GM23338 (cell line): ENCODE data around the gene SMURF2. TPM values are rescaled to one million over a fixed set of nuclear protein-coding genes. Genes with fewer than 3 reads are reported as not detected.

Source experiments
- ATAC-seq: fragments of 200-7000 bp; cut with Tn5 transposase; 3 replicates; pipeline ENCODE4 v1.9.1; 2020
- DNase-seq: peaks from one replicate; pipeline ENCODE4 v3.0.0-alpha.2; 2015; ENCODE audit warnings: low spot score
- H2AFZ ChIP-seq: fragments of 200-600 bp; sonication (generic); 2 replicates; pipeline ENCODE4 v1.8.0; 2016; ENCODE audit warnings: antibody characterized with exemption, mild to moderate bottlenecking, moderate library complexity
- H3F3A ChIP-seq: fragments of 200-600 bp; sonication (generic); replicated peaks from 2 replicates; pipeline ENCODE4 v1.8.0; 2017; ENCODE audit warnings: antibody characterized with exemption, mixed run types, low read depth
- H3K27ac ChIP-seq: fragments of 200-600 bp; sonication (generic); 2 replicates; pipeline ENCODE4 v1.6.1; 2016; ENCODE audit warnings: low read depth
- H3K27me3 ChIP-seq: fragments of 200-600 bp; sonication (generic); 2 replicates; pipeline ENCODE4 v1.8.0; 2016; ENCODE audit warnings: mild to moderate bottlenecking, mixed run types, moderate library complexity; ENCODE audit not compliant: insufficient read depth
- H3K36me3 ChIP-seq: fragments of 200-600 bp; sonication (generic); 2 replicates; pipeline ENCODE4 v1.8.0; 2016; ENCODE audit warnings: mild to moderate bottlenecking; ENCODE audit not compliant: insufficient read depth
- H3K4me1 ChIP-seq: fragments of 200-600 bp; sonication (generic); 2 replicates; pipeline ENCODE4 v1.8.0; 2016; ENCODE audit warnings: mild to moderate bottlenecking, moderate library complexity; ENCODE audit not compliant: insufficient read depth
- H3K4me2 ChIP-seq: fragments of 200-600 bp; sonication (generic); 2 replicates; pipeline ENCODE4 v1.7.1; 2017; ENCODE audit warnings: mixed run types
- H3K4me3 ChIP-seq: fragments of 200-600 bp; sonication (generic); 2 replicates; pipeline ENCODE4 v1.6.1; 2016; ENCODE audit warnings: mixed run types
- H3K79me2 ChIP-seq: fragments of 200-600 bp; sonication (generic); replicated peaks from 2 replicates; pipeline ENCODE4 v1.8.0; 2017; ENCODE audit warnings: mild to moderate bottlenecking; ENCODE audit not compliant: insufficient read depth
- H3K9me2 ChIP-seq: fragments of 200-600 bp; sonication (generic); 2 replicates; pipeline ENCODE4 v1.8.0; 2017; ENCODE audit not compliant: insufficient read depth
- H4K20me1 ChIP-seq: fragments of 200-600 bp; sonication (generic); replicated peaks from 2 replicates; pipeline ENCODE4 v1.8.0; 2017; ENCODE audit warnings: mild to moderate bottlenecking; ENCODE audit not compliant: insufficient read depth
- H3K27ac Mint-ChIP-seq: 2 replicates; pipeline ENCODE4 v1.8.0; 2020; ENCODE audit warnings: inconsistent platforms, mild to moderate bottlenecking, moderate library complexity, mixed read lengths
- H3K27me3 Mint-ChIP-seq: 3 replicates; pipeline ENCODE4 v1.8.0; 2022; ENCODE audit warnings: low read depth, mild to moderate bottlenecking, moderate library complexity, mixed read lengths, inconsistent platforms; ENCODE audit not compliant: insufficient read depth, poor library complexity
- H3K36me3 Mint-ChIP-seq: 3 replicates; pipeline ENCODE4 v1.8.0; 2021; ENCODE audit warnings: low read depth, mild to moderate bottlenecking, inconsistent platforms, moderate library complexity, mixed read lengths
- H3K4me1 Mint-ChIP-seq: 3 replicates; pipeline ENCODE4 v1.8.0; 2020; ENCODE audit warnings: mild to moderate bottlenecking, inconsistent platforms, mixed read lengths
- H3K4me3 Mint-ChIP-seq: 3 replicates; pipeline ENCODE4 v1.8.0; 2021; ENCODE audit warnings: moderate library complexity, mild to moderate bottlenecking, inconsistent platforms, mixed read lengths
- H3K9me3 Mint-ChIP-seq: 3 replicates; pipeline ENCODE4 v1.8.0; 2020; ENCODE audit warnings: moderate library complexity, mild to moderate bottlenecking, inconsistent platforms, mixed read lengths
- EZH2phosphoT487 ChIP-seq: fragments of 200-600 bp; sonication (generic); IDR thresholded peaks from one replicate; pipeline ENCODE4 v1.8.1; 2018; ENCODE audit warnings: antibody characterized with exemption; ENCODE audit not compliant: unreplicated experiment
- JUNB ChIP-seq: IDR thresholded peaks from one replicate; pipeline ENCODE4 v1.6.1; 2016; ENCODE audit warnings: antibody characterized with exemption; ENCODE audit not compliant: unreplicated experiment
- NANOG ChIP-seq: IDR thresholded peaks from 2 replicates; pipeline ENCODE4 v1.6.1; 2016; ENCODE audit warnings: antibody characterized with exemption, borderline replicate concordance
- REST ChIP-seq: IDR thresholded peaks from one replicate; pipeline ENCODE4 v1.6.1; 2018; ENCODE audit warnings: antibody characterized with exemption; ENCODE audit not compliant: unreplicated experiment
- ZNF331 ChIP-seq: fragments of 250-450 bp; sonication (Bioruptor Pico); IDR thresholded peaks from 2 replicates; pipeline ENCODE4 v1.5.0; 2020; ENCODE audit warnings: low read depth, mild to moderate bottlenecking, moderate library complexity
- ZNF462 ChIP-seq: fragments of 250-450 bp; sonication (Bioruptor Pico); IDR thresholded peaks from 2 replicates; pipeline ENCODE4 v1.5.0; 2020; ENCODE audit warnings: mild to moderate bottlenecking, moderate library complexity
- polyA plus RNA-seq: library from polyadenylated mRNA; unstranded; fragments of >200 nt; fragmentation: Nextera tagmentation; extraction: Ambion mirVana; gene quantifications from 2 replicates; pipeline ENCODE4 v1.2.1, GENCODE V29; 2016
- total RNA-seq: library from RNA; depleted of rRNA; stranded (reverse); fragments of >200 nt; shearing (Covaris generic); gene quantifications from 2 replicates; pipeline ENCODE4 v1.2.3, GENCODE V29; 2014

The SMURF2 gene
- total and polyA plus RNA-seq, 2 experiments from 2014 or later: 12.1 to 29.6 TPM

GRCh38 chr17:64702815-64703214 lies 40.7 kb upstream of the SMURF2 start:
- Histone ChIP-seq H3K27ac (no peak overlapping the region), H4K20me1 (no peaks in the 10 kb centered on the region), H2AFZ (no peak overlapping the region), H3K36me3 (no peaks in the 10 kb centered on the region), H3K4me3 (no peak overlapping the region), H3K27me3 (no peaks in the 10 kb centered on the region), H3K79me2 (no peaks in the 10 kb centered on the region), H3K9me2 (no peaks in the 10 kb centered on the region), H3K4me2 (no peak overlapping the region), H3F3A (no peaks in the 10 kb centered on the region), H3K4me1 (0 out of 2 replicates have a peak, but pooled peaks cover 9% of the 10 kb centered on the region)
- H3K27me3 Mint-ChIP-seq: peaks cover 2% of the 10 kb centered on the region
- H3K4me3 Mint-ChIP-seq: no peak overlapping the region
- H3K27ac Mint-ChIP-seq: no peak overlapping the region
- no peaks in the 10 kb centered on the region; the same call in 2 of the 3 replicates for H3K4me1 Mint-ChIP-seq
- ATAC-seq (no peak), DNase-seq (no peak)
- no peaks in the 10 kb centered on the region for H3K36me3 Mint-ChIP-seq
- TF ChIP-seq JUNB (no peak), REST (no peak), ZNF331 (CRISPR knock-in tag) (no peak), NANOG (no peak), ZNF462 (CRISPR knock-in tag) (no peak), EZH2phosphoT487 (no peak)
- no peaks in the 10 kb centered on the region for H3K9me3 Mint-ChIP-seq
